ENCODE measurements around the gene SPCS1. TPM values are rescaled to one million over a fixed set of nuclear protein-coding genes. Genes with fewer than 3 reads are reported as not detected.
A peak's percentile ranks its signal among the peaks of the same experiment; 100 is the strongest.

The SPCS1 gene
- total and polyA plus RNA-seq, 12 donors: 42.2 to 409 (median 137) TPM

DNA sequence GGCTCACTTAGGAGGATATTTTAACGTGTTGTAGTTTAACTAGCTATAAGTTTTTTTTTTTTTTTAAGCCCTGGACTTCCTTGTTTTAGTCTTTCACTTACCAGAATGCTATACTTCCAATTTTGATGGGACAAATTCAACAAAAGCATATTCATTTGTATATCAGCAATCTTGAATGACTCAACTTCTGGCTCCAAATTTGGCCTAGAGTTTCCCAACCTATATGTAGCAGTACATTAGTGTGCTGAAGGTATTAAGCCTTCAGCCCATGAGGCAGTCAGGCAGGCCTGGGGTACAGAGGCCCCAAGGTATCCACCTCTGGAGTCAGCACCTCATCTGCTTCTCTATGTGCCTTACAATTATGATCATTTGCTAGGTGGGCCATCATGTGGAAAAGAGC, 26.1 kb upstream of the SPCS1 start:
- no peak overlapping the region for H3K4me3 ChIP-seq
- DNase-seq: no peak
- H3K27ac ChIP-seq: no peak overlapping the region
- intact Hi-C loops (cut with DNase I): loop anchor here (5.0 to 10.0 kb wide), 2 partner anchors 145 to 208 kb away; partner anchors contain the start of genes NT5DC2 (in 1 of the 2) and UQCC5 (in 1 of the 2)
- no peaks in the 10 kb centered on the region for H3K9me3 ChIP-seq (replicated peaks in 1 of 3)
- TF ChIP-seq, protein P1, sequence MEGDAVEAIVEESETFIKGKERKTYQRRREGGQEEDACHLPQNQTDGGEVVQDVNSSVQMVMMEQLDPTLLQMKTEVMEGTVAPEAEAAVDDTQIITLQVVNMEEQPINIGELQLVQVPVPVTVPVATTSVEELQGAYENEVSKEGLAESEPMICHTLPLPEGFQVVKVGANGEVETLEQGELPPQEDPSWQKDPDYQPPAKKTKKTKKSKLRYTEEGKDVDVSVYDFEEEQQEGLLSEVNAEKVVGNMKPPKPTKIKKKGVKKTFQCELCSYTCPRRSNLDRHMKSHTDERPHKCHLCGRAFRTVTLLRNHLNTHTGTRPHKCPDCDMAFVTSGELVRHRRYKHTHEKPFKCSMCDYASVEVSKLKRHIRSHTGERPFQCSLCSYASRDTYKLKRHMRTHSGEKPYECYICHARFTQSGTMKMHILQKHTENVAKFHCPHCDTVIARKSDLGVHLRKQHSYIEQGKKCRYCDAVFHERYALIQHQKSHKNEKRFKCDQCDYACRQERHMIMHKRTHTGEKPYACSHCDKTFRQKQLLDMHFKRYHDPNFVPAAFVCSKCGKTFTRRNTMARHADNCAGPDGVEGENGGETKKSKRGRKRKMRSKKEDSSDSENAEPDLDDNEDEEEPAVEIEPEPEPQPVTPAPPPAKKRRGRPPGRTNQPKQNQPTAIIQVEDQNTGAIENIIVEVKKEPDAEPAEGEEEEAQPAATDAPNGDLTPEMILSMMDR (IDR thresholded peaks at IDR 0.05): no peak
- TF ChIP-seq POLR2A (IDR thresholded peaks at IDR 0.05): no peak
- peaks cover 0 to 35% of the 10 kb centered on the region in 2 donors for H3K36me3 ChIP-seq (replicated peaks in 1 of 2)
- peaks cover 29 to 52% of the 10 kb centered on the region in 2 donors for H3K4me1 ChIP-seq (replicated peaks in 1 of 2)
- WGBS, 4 donors: 61 to 82% (median 75%) methylated on average over 1 of the region's 1 CpG
- H3K27me3 ChIP-seq: no peaks in the 10 kb centered on the region

DNA sequence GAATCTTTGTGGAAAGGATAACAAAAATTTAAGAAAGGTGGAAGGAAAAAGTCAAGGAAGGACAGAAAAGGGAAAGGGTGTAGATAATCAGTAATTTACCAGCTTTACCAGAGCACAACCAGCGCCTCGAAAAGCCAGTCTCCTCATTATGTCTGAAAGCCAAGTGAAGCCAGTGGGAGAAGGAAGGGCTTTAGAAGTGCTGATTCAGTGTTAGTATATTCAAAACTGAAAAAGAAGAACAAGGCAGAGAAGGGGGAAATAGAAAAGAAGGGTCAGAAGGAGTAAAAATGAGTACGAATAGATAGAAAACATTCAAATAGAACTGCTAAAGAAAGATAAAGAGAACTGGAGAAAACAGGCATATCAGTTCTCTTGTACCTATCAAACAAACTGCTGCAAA, 24.3 kb upstream of the SPCS1 start:
- no peak for DNase-seq
- 48 to 62% (median 56%) methylated on average over 3 of the region's 3 CpGs for WGBS, 4 donors
- Histone ChIP-seq H3K4me1 (replicated peaks in 1 of 2) (peaks cover 33 to 57% of the 10 kb centered on the region in 2 donors), H3K27ac (peak overlapping the region in 4 of 5 donors; percentile 55 to 96 (median 66)), H3K36me3 (replicated peaks in 1 of 2) (peaks cover 0 to 22% of the 10 kb centered on the region in 2 donors), H3K27me3 (no peaks in the 10 kb centered on the region), H3K9me3 (replicated peaks in 1 of 3) (no peaks in the 10 kb centered on the region), H3K4me3 (no peak overlapping the region)
- intact Hi-C loops (cut with DNase I): loop anchor here (5.0 to 10.0 kb wide), 2 partner anchors 147 to 209 kb away; partner anchors contain the start of genes NT5DC2 (in 1 of the 2) and UQCC5 (in 1 of the 2)
- TF ChIP-seq POLR2A (IDR thresholded peaks at IDR 0.05): no peak
- TF ChIP-seq, protein P1 (IDR thresholded peaks at IDR 0.05): no peak

DNA sequence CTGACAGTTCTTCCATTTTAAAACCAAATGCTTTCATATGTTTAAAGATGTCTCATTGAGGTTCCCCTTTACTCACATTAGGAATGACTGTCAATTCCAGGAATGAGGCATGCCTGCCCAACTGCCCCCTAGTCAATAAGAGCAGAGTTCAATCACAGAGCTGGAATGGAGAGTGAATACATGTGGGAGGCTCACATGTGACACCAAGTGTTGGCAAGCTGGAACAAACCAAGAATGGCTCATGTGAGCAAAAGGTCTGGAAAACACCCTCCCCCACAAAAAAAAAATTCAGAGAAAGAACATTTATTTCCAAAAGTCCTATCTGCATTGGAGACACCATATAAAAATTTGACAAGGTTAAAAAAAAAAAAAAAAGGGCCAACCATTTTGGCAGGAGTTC, 23.9 kb upstream of the SPCS1 start:
- H3K27ac ChIP-seq: peak overlapping the region in 4 of 5 donors; percentile 55 to 96 (median 66)
- H3K9me3 ChIP-seq (replicated peaks in 1 of 3): no peaks in the 10 kb centered on the region
- no peaks in the 10 kb centered on the region for H3K27me3 ChIP-seq
- TF ChIP-seq, protein P1 (IDR thresholded peaks at IDR 0.05): no peak
- no peak for TF ChIP-seq POLR2A (IDR thresholded peaks at IDR 0.05)
- peaks cover 37 to 61% of the 10 kb centered on the region in 2 donors for H3K4me1 ChIP-seq (replicated peaks in 1 of 2)
- peak; percentile 46 to 71 (median 64) for DNase-seq
- peaks cover 0 to 17% of the 10 kb centered on the region in 2 donors for H3K36me3 ChIP-seq (replicated peaks in 1 of 2)
- no peak overlapping the region for H3K4me3 ChIP-seq
- intact Hi-C loops (cut with DNase I): loop anchor here (5.0 to 10.0 kb wide), 2 partner anchors 147 to 210 kb away; partner anchors contain the start of genes NT5DC2 (in 1 of the 2) and UQCC5 (in 1 of the 2)

DNA sequence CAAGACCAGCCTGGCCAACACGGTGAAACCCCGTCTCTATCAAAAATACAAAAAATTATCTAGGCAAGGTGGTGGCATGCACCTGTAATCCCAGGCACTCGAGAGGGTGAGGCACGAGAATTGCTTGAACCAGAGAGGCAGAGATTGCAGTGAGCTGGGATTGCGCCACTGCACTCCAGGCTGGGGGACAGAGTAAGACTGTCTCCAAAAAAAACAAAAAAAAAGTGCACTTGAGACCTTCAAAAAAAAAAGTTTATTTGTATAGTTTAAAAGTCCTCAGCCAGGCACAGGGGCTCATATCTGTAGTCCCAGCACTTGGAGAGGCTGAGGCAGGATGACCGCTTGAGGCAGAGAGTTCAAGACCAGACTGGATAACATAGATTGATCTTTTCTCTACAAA, 22.3 kb upstream of the SPCS1 start:
- Histone ChIP-seq H3K4me1 (replicated peaks in 1 of 2) (peaks cover 37 to 65% of the 10 kb centered on the region in 2 donors), H3K27ac (peak overlapping the region in 3 of 5 donors; percentile 28 to 96 (median 36))
- intact Hi-C loops (cut with DNase I): loop anchor here (5.0 to 10.0 kb wide), 2 partner anchors 149 to 211 kb away; partner anchors contain the start of genes NT5DC2 (in 1 of the 2) and UQCC5 (in 1 of the 2)

More for the DNA sequence above, 22.3 kb upstream of the SPCS1 start:
- no peaks in the 10 kb centered on the region for H3K27me3 ChIP-seq
- peak in 4 of 7 donors; percentile 16 to 45 (median 36) for DNase-seq
- H3K36me3 ChIP-seq (replicated peaks in 1 of 2): peaks cover 0 to 19% of the 10 kb centered on the region in 2 donors
- WGBS, 4 donors: 59 to 69% (median 62%) methylated on average over 6 of the region's 6 CpGs
- no peak for TF ChIP-seq POLR2A (IDR thresholded peaks at IDR 0.05)
- TF ChIP-seq, protein P1 (IDR thresholded peaks at IDR 0.05): no peak
- no peak overlapping the region for H3K4me3 ChIP-seq
- no peaks in the 10 kb centered on the region for H3K9me3 ChIP-seq (replicated peaks in 1 of 3)
